SJSA1 (cell line): ENCODE results near the gene TMEM120B. TPM values are rescaled to one million over a fixed set of nuclear protein-coding genes. Genes with fewer than 3 reads are reported as not detected.

Experiments
- DNase-seq, 2 experiments: peaks; one replicate each; pipeline ENCODE4 v3.0.0-alpha.2; 2015 to 2020; ENCODE audit warnings: low spot score in 2 of 2, low read depth in 1 of 2
- H3K27ac ChIP-seq: fragments of 250-450 bp; sonication (Bioruptor Pico); 2 replicates; pipeline ENCODE4 v1.5.1; 2020; ENCODE audit warnings: mild to moderate bottlenecking, moderate library complexity
- H3K27me3 ChIP-seq: fragments of 250-450 bp; sonication (Bioruptor Pico); replicated peaks from 2 replicates; pipeline ENCODE4 v1.5.1; 2020; ENCODE audit warnings: mild to moderate bottlenecking, moderate library complexity
- H3K36me3 ChIP-seq: fragments of 250-450 bp; sonication (Bioruptor Pico); 2 replicates; pipeline ENCODE4 v1.5.1; 2020; ENCODE audit warnings: mild to moderate bottlenecking
- H3K4me1 ChIP-seq: fragments of 250-450 bp; sonication (Bioruptor Pico); replicated peaks from 2 replicates; pipeline ENCODE4 v1.6.1; 2021; ENCODE audit warnings: mild to moderate bottlenecking
- H3K4me3 ChIP-seq: fragments of 250-450 bp; sonication (Bioruptor Pico); 2 replicates; pipeline ENCODE4 v1.5.1; 2020; ENCODE audit warnings: mild to moderate bottlenecking
- H3K9me3 ChIP-seq: fragments of 250-450 bp; sonication (Bioruptor Pico); replicated peaks from 2 replicates; pipeline ENCODE4 v1.5.1; 2020; ENCODE audit warnings: mild to moderate bottlenecking
- total RNA-seq: library from RNA; depleted of rRNA; stranded (reverse); fragments of >200 nt; shearing (Covaris generic); gene quantifications from 2 replicates; pipeline ENCODE4 v1.2.3, GENCODE V29; 2014; rRNA removed

TMEM120B gene
- total RNA-seq, 1 experiment from 2014 or later = 14.0 TPM

GRCh38 chr12:121828306-121828705, 115.8 kb downstream of the TMEM120B start:
- H3K9me3 ChIP-seq = no peaks in the 10 kb centered on the region
- DNase-seq = no peak
- H3K36me3 ChIP-seq = peaks cover 49% of the 10 kb centered on the region
- no peaks in the 10 kb centered on the region for H3K4me1 ChIP-seq
- H3K27me3 ChIP-seq = no peaks in the 10 kb centered on the region
- H3K4me3 ChIP-seq = no peak overlapping the region
- no peak overlapping the region for H3K27ac ChIP-seq

DNA sequence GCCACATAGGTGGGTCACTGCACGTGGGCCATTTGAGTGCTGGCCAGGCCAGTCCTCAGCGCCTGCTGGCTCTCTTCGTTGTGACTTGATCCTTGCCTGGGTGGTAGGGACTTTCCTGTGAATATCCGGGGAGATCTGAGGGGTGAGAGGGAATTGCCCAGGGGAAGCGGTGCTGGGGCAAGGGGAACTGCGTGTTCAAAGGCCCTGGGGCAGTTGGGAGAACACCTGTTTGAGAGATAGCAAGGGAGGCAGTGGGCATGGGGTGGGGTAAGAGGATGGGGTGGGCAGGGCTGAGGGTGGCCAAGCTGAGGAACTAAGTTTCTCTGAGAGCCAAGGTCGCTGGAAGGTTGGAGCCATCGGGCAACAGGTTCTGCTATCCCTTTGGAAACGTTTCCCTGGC, 116.3 kb downstream of the TMEM120B start:
- Histone ChIP-seq H3K27ac (no peak overlapping the region), H3K4me3 (no peak overlapping the region), H3K36me3 (peaks cover 44% of the 10 kb centered on the region), H3K9me3 (no peaks in the 10 kb centered on the region), H3K4me1 (no peaks in the 10 kb centered on the region), H3K27me3 (no peaks in the 10 kb centered on the region)
- DNase-seq = no peak

DNA sequence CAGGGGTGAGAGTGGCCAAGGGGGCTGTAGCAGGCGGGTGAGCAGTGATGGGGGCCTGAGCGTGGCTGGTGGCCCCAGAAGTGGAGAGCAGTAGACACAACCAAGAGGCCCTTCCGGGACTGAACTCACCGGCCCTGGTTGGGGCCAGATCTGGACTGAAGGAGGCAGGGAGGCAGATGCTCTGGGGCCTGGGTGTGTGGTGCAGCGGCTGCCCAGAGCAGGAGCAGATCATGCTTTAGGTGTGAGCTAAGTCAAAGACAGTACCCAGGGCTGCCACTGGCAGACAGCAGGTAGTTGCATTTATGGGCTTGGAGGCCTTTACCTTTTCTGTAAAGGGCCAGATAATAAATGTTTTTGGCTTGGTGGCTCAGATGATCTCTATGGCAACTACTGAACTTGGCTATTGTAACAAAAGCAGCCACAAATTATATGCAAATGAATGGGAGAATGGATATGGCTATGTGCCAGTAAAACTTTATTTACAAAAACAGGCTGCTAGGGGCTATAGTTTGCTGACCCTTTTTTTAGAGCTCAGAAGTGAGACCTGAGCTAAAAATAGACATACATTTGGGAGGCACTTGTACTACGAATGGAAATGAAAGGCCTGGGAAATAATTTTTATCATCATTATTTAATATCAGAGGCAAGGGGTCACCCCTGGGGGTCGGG, 116.8 kb downstream of the TMEM120B start:
- DNase-seq = no peak
- Histone ChIP-seq H3K4me1 (no peaks in the 10 kb centered on the region), H3K27me3 (no peaks in the 10 kb centered on the region), H3K4me3 (no peak overlapping the region), H3K36me3 (peaks cover 39% of the 10 kb centered on the region), H3K9me3 (no peaks in the 10 kb centered on the region), H3K27ac (no peak overlapping the region)

DNA sequence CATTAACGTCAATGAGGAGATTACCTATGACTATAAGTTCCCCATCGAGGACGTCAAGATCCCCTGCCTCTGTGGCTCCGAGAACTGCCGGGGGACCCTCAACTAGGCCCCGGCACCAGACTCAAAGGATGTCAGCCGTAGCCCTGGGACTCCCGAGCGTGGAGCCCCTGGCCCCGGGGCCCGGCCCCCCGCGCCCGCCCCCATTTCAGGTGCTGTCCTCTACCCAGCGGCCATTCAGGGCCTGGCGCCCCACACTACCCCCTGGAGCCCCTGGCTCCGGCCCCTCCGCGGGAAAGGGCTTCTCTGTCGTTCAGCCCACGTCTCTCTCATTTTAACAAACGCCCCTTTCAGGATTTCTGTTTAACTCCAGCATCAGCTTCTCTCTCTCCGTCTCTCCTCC, 117.6 kb downstream of the TMEM120B start:
- Histone ChIP-seq H3K4me3 (no peak overlapping the region), H3K27ac (no peak overlapping the region), H3K36me3 (peaks cover 39% of the 10 kb centered on the region), H3K9me3 (no peaks in the 10 kb centered on the region), H3K4me1 (no peaks in the 10 kb centered on the region), H3K27me3 (no peaks in the 10 kb centered on the region)
- DNase-seq = no peak

DNA sequence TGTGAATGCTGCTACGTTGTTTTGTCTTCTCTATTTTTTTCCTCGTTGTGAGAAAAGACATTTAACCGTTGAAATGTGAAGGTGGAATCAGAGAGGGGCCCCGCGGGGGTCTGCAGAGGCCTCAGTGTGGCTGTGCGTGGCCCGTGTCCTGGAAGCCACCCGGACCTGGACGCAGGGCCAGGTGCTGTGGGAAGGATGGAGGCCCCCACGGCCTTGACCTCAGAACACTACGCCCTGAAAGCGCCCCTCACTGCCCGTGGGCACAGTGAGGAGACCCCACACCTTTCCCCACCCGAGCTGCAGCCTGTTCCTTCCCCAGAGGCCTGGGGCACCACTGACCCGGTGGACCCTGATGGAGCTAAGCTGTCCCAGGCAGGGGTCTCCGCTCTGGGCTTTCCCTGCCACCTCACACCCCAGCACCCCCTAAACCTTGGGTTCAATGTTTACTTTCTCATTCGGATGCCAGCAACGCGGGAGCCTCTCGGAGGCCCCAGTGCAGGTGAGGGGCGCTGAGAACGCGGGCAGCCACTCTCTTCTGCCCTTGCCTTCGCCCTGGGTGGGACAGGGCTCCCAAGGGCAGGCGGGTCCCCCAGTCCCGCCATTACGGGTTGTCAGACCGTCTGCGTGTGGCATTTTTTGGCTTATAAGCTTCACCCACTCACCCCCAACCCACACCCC, 118.2 kb downstream of the TMEM120B start:
- no peak overlapping the region for H3K4me3 ChIP-seq
- H3K36me3 ChIP-seq = peaks cover 39% of the 10 kb centered on the region
- no peaks in the 10 kb centered on the region for H3K27me3 ChIP-seq
- H3K4me1 ChIP-seq = no peaks in the 10 kb centered on the region
- H3K27ac ChIP-seq = no peak overlapping the region
- no peaks in the 10 kb centered on the region for H3K9me3 ChIP-seq
- no peak for DNase-seq

Other genes starting within 250 kb of the TMEM120B start
- gene KDM2B, start 131.7 kb upstream of the TMEM120B start, total RNA-seq = 15.2 and 22.0 TPM in 2 replicates
- 5.3 and 11.7 TPM in 2 replicates for gene ORAI1, start 86.2 kb upstream of the TMEM120B start, total RNA-seq
- gene MORN3, start 43.1 kb upstream of the TMEM120B start, total RNA-seq = 0.72 TPM in 1 of 2 replicates, not detected in the other
- gene RHOF, start 80.9 kb downstream of the TMEM120B start, total RNA-seq = 1.6 and 4.0 TPM in 2 replicates
- 1.3 and 1.7 TPM in 2 replicates for gene SETD1B, start 91.3 kb downstream of the TMEM120B start, total RNA-seq
- 0.11 TPM in 1 of 2 replicates, not detected in the other for gene HPD, start 146.1 kb downstream of the TMEM120B start, total RNA-seq
- 63.4 and 150 TPM in 2 replicates for gene PSMD9, start 176.0 kb downstream of the TMEM120B start, total RNA-seq
- gene CFAP251, start 205.8 kb downstream of the TMEM120B start, total RNA-seq = 10.2 and 13.8 TPM in 2 replicates